ENCODE measurements around the gene CRELD2. TPM values are rescaled to one million over a fixed set of nuclear protein-coding genes. Genes with fewer than 3 reads are reported as not detected.

The CRELD2 gene
- polyA plus RNA-seq, 2 of the 4 experiments (the other 2 are of a cell fraction) = 15.1 to 18.7 TPM

- Histone ChIP-seq H3K4me2 (peak overlapping the region; percentile 96), H3K4me1 (peaks cover 26% of the 10 kb centered on the region), H3K27ac (peak overlapping the region; percentile 93 to 96), H3K4me3 (peak overlapping the region; percentile 61), H3K9me3 (no peaks in the 10 kb centered on the region)
- TF ChIP-seq EHMT2 (IDR thresholded peaks at IDR 0.05; ENCODE audit: low read depth) (no peak), HEYL (CRISPR knock-in tag; IDR thresholded peaks at IDR 0.05) (no peak), PBX3 (IDR thresholded peaks at IDR 0.05) (no peak), PHF8 (IDR thresholded peaks at IDR 0.05; ENCODE audit: borderline replicate concordance, low read depth) (no peak), HOXB5 (CRISPR knock-in tag; IDR thresholded peaks at IDR 0.05) (no peak), HDAC2 (IDR thresholded peaks at IDR 0.05) (no peak), RARB (CRISPR knock-in tag; IDR thresholded peaks at IDR 0.05) (no peak), ZNF302 (CRISPR knock-in tag; IDR thresholded peaks at IDR 0.05) (no peak), CTCF (IDR thresholded peaks at IDR 0.05) (no peak), JUN (IDR thresholded peaks at IDR 0.05) (no peak), USF2 (IDR thresholded peaks at IDR 0.05) (no peak), HOXA7 (CRISPR knock-in tag; IDR thresholded peaks at IDR 0.05) (no peak), HOXB13 (CRISPR knock-in tag; IDR thresholded peaks at IDR 0.05; ENCODE audit: low read depth) (no peak), MAFK (IDR thresholded peaks at IDR 0.05; ENCODE audit: partially characterized antibody) (no peak), ZC3H11A (IDR thresholded peaks at IDR 0.05) (no peak), FOSL2 (IDR thresholded peaks at IDR 0.05) (no peak), FOSL2 (CRISPR knock-in tag; IDR thresholded peaks at IDR 0.05) (no peak), BCL3 (IDR thresholded peaks at IDR 0.05) (no peak), ELK1 (IDR thresholded peaks at IDR 0.05; ENCODE audit: low read depth, low read length) (no peak), JUNB (IDR thresholded peaks at IDR 0.05) (no peak), EHF (CRISPR knock-in tag; IDR thresholded peaks at IDR 0.05) (no peak)
- POLR2A ChIA-PET = interaction anchor here (0.8 to 1.8 kb wide), 2 partner anchors 9 to 182 kb away, joined by 3 to 5 read pairs; no protein-coding TSS in a partner anchor
- no CpG with 5 or more reads among the region's 16 CpGs for WGBS (ENCODE audit: missing lambda C conversion rate)
- no peak for DNase-seq (ENCODE audit: low read depth in 1 of 2, low spot score in 1 of 2)
- CTCF ChIA-PET = interaction anchor here (1.0 to 1.7 kb wide), 2 partner anchors 58 to 95 kb away, joined by 3 to 5 read pairs; no protein-coding TSS in a partner anchor
- no peak for FAIRE-seq
- peak in 1 of 2 experiments; percentile 16; a peak in 1 of 6 replicates for ATAC-seq
These were observed 17.1 kb downstream of the CRELD2 start for GRCh38 chr22:49935561-49935960.

Data from A549 (cell line).